GM12872 (cell line): ENCODE data around the gene CAMK2D.

Experiments used
- TF ChIP-seq, protein P1 (sequence below): IDR thresholded peaks from 3 replicates; pipeline ENCODE4 v1.5.1; 2011; ENCODE audit warnings: low read depth, mild to moderate bottlenecking, low read length, moderate library complexity; ENCODE audit not compliant: insufficient read depth

CAMK2D gene

GRCh38 chr4:113447061-113447460, 314.5 kb downstream of the CAMK2D start:
- TF ChIP-seq, protein P1, sequence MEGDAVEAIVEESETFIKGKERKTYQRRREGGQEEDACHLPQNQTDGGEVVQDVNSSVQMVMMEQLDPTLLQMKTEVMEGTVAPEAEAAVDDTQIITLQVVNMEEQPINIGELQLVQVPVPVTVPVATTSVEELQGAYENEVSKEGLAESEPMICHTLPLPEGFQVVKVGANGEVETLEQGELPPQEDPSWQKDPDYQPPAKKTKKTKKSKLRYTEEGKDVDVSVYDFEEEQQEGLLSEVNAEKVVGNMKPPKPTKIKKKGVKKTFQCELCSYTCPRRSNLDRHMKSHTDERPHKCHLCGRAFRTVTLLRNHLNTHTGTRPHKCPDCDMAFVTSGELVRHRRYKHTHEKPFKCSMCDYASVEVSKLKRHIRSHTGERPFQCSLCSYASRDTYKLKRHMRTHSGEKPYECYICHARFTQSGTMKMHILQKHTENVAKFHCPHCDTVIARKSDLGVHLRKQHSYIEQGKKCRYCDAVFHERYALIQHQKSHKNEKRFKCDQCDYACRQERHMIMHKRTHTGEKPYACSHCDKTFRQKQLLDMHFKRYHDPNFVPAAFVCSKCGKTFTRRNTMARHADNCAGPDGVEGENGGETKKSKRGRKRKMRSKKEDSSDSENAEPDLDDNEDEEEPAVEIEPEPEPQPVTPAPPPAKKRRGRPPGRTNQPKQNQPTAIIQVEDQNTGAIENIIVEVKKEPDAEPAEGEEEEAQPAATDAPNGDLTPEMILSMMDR, result no peak

- TF ChIP-seq, protein P1, result no peak
These were observed 315.5 kb downstream of the CAMK2D start for GRCh38 chr4:113446019-113446418.

DNA sequence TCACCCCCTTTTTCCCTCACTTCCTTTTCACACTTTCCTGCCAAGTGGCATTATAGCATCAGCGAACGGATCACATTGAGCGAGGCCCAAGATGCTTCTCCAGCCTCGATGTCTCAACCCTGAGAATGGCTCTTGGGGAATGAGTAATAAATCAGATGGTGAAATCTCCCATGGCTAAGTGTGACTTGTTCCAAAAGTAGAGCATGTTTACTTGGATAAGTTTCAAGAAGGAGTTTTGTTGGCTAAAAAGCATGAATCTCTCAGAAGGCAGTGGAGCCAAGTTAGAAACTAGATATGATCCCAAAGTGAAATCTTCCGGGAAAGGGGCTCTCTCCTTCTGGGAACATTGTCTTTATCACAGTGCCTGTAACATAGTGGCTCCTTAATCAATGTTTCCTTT, 316.3 kb downstream of the CAMK2D start:
- TF ChIP-seq, protein P1, result no peak

DNA sequence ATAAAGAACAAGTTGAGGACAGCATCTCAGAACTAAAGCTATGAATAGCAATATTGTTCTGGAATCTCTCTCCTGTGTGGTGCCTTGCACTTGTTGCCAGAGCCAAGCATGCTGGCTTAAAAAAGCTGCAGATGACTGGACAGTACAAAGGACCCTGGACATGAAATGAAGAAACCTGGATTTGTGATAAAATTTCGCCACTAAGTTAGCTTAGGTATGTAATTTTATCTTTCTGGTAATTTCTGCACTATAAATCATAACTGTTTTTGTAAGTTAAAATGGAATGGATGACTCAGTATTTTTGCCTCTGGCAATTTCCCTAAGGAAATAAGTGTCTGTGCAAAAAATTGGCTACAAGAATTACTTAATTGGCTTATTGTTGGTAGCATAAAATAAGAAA, 317.2 kb downstream of the CAMK2D start:
- TF ChIP-seq, protein P1, result no peak

GRCh38 chr4:113442826-113443225, 318.7 kb downstream of the CAMK2D start:
- TF ChIP-seq, protein P1, result no peak

DNA sequence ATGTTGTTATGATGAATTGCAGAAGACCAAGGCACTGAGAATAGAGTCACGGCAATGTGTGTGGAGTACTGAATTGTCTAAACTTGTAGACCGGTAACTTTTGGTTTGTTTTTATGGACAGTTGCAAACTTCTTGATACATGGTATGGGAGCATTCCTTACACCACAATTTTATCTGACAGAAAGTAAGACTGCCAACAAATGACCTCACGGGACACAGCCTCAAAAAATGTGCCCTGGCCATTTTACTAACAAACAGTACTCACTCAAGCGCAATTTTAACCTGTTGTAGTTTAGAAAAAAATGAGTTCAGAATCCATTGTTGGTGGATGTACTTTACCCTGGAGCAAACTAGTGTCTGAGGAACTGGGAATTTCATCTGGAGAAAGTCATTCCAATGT, 321.2 kb downstream of the CAMK2D start:
- TF ChIP-seq, protein P1, result no peak

GRCh38 chr4:113438596-113438995, 322.9 kb downstream of the CAMK2D start:
- TF ChIP-seq, protein P1, result no peak

GRCh38 chr4:113437129-113437528, 324.4 kb downstream of the CAMK2D start:
- TF ChIP-seq, protein P1, result no peak
